ENCODE measurements around the gene C5orf58.
"Not testable (repeated sequence)": the region's sequence is repeated elsewhere in the genome, so short reads cannot be mapped to it uniquely, and the experiment has no call there.

Gene C5orf58

GRCh38 chr5:170223906-170224305 lies 8.9 kb upstream of the C5orf58 start:
- DNase-seq (ENCODE audit: low read depth), result no peak

- peak; percentile 66 for DNase-seq (ENCODE audit: low read depth)
Observed at GRCh38 chr5:170225326-170226128, 7.3 kb upstream of the C5orf58 start.

- DNase-seq (ENCODE audit: low read depth), result no peak
Observed at GRCh38 chr5:170226129-170226615, 6.6 kb upstream of the C5orf58 start.

- no peak for DNase-seq (ENCODE audit: low read depth)
Observed at GRCh38 chr5:170226661-170227060, 6.1 kb upstream of the C5orf58 start.

- no peak for DNase-seq (ENCODE audit: low read depth)
Observed at GRCh38 chr5:170228762-170229435, 3.9 kb upstream of the C5orf58 start.

- no peak for DNase-seq (ENCODE audit: low read depth)
Observed at GRCh38 chr5:170233358-170233892, 640 bp downstream of the C5orf58 start.

GRCh38 chr5:170235876-170236864 lies 3.4 kb downstream of the C5orf58 start:
- no peak for DNase-seq (ENCODE audit: low read depth)

- peak; percentile 5 for DNase-seq (ENCODE audit: low read depth)
Observed at GRCh38 chr5:170238456-170239196, 5.8 kb downstream of the C5orf58 start.

GRCh38 chr5:170245436-170245835 lies 12.7 kb downstream of the C5orf58 start:
- not testable (repeated sequence) for DNase-seq (ENCODE audit: low read depth)

- DNase-seq (ENCODE audit: low read depth), result no peak
Observed at GRCh38 chr5:170246126-170246870, 13.5 kb downstream of the C5orf58 start.

GRCh38 chr5:170247363-170247762 lies 14.6 kb downstream of the C5orf58 start:
- no peak for DNase-seq (ENCODE audit: low read depth)

- DNase-seq (ENCODE audit: low read depth), result no peak
Observed at GRCh38 chr5:170248172-170248930, 15.6 kb downstream of the C5orf58 start.

- DNase-seq (ENCODE audit: low read depth), result not testable (repeated sequence)
Observed at GRCh38 chr5:170248931-170249227, 16.1 kb downstream of the C5orf58 start.

GRCh38 chr5:170249355-170249754 lies 16.6 kb downstream of the C5orf58 start:
- no peak for DNase-seq (ENCODE audit: low read depth)

GRCh38 chr5:170250810-170251317 lies 18.1 kb downstream of the C5orf58 start:
- DNase-seq (ENCODE audit: low read depth), result no peak

GRCh38 chr5:170251462-170251861 lies 18.7 kb downstream of the C5orf58 start:
- no peak for DNase-seq (ENCODE audit: low read depth)

GRCh38 chr5:170252109-170252508 lies 19.3 kb downstream of the C5orf58 start:
- no peak for DNase-seq (ENCODE audit: low read depth)

GRCh38 chr5:170252720-170253350 lies 20.1 kb downstream of the C5orf58 start:
- DNase-seq (ENCODE audit: low read depth), result no peak

GRCh38 chr5:170254056-170254455 lies 21.3 kb downstream of the C5orf58 start:
- no peak for DNase-seq (ENCODE audit: low read depth)
